Loucy (cell line): ENCODE measurements around the gene DLGAP1.

Source experiments
- H2AFZ ChIP-seq: fragments of 200-600 bp; sonication (generic); 2 replicates; pipeline ENCODE4 v1.6.0; 2016; ENCODE audit warnings: antibody characterized with exemption, mild to moderate bottlenecking, low read length, moderate library complexity
- H3F3A ChIP-seq: fragments of 200-600 bp; 2 replicates; pipeline ENCODE4 v1.6.0; 2016; ENCODE audit warnings: antibody characterized with exemption, low read depth, mild to moderate bottlenecking
- H3K27me3 ChIP-seq: fragments of 200-600 bp; sonication (generic); 2 replicates; pipeline ENCODE4 v1.6.1; 2014; ENCODE audit warnings: low read length, mild to moderate bottlenecking; ENCODE audit not compliant: insufficient read depth, poor library complexity, severe bottlenecking
- H3K36me3 ChIP-seq: fragments of 200-600 bp; sonication (generic); 2 replicates; pipeline ENCODE4 v1.6.1; 2016; ENCODE audit warnings: low read length; ENCODE audit not compliant: insufficient read depth
- H3K4me1 ChIP-seq: fragments of 200-600 bp; sonication (generic); 2 replicates; pipeline ENCODE4 v1.5.1; 2014; ENCODE audit warnings: low read length, mild to moderate bottlenecking; ENCODE audit not compliant: insufficient read depth, poor library complexity, severe bottlenecking
- H3K4me2 ChIP-seq: fragments of 200-600 bp; sonication (generic); 2 replicates; pipeline ENCODE4 v1.6.0; 2014; ENCODE audit warnings: antibody characterized with exemption, low read length, low read depth, mild to moderate bottlenecking; ENCODE audit not compliant: poor library complexity, severe bottlenecking
- H3K4me3 ChIP-seq: fragments of 200-600 bp; sonication (generic); 2 replicates; pipeline ENCODE4 v1.5.1; 2014; ENCODE audit warnings: low read length, mild to moderate bottlenecking, mixed read lengths; ENCODE audit not compliant: poor library complexity, severe bottlenecking
- H3K79me2 ChIP-seq: fragments of 200-600 bp; sonication (generic); 2 replicates; pipeline ENCODE4 v1.6.1; 2014; ENCODE audit warnings: low read length; ENCODE audit not compliant: insufficient read depth
- H3K9ac ChIP-seq: fragments of 200-600 bp; sonication (generic); 2 replicates; pipeline ENCODE4 v1.6.0; 2014; ENCODE audit warnings: mild to moderate bottlenecking, low read depth, low read length, moderate library complexity; ENCODE audit not compliant: poor library complexity, severe bottlenecking
- H3K9me2 ChIP-seq: fragments of 200-600 bp; sonication (generic); replicated peaks from 2 replicates; pipeline ENCODE4 v1.6.1; 2016; ENCODE audit warnings: low read depth, low read length, mixed read lengths
- H3K9me3 ChIP-seq: fragments of 200-600 bp; sonication (generic); 2 replicates; pipeline ENCODE4 v1.6.1; 2014; ENCODE audit warnings: mild to moderate bottlenecking, antibody characterized with exemption, low read length, low read depth; ENCODE audit not compliant: insufficient read depth
- H4K20me1 ChIP-seq: fragments of 200-600 bp; sonication (generic); 2 replicates; pipeline ENCODE4 v1.6.0; 2014; ENCODE audit warnings: antibody characterized with exemption, low read length, mild to moderate bottlenecking; ENCODE audit not compliant: insufficient read depth, poor library complexity, severe bottlenecking
- EZH2phosphoT487 ChIP-seq: fragments of 200-600 bp; IDR thresholded peaks from 2 replicates; pipeline ENCODE4 v1.6.1; 2018; ENCODE audit warnings: antibody characterized with exemption, mild to moderate bottlenecking, moderate library complexity, borderline replicate concordance
- TF ChIP-seq, protein P1 (sequence below): fragments of 200-600 bp; sonication (generic); conservative IDR thresholded peaks from 2 replicates; pipeline ENCODE4 v1.5.1; 2014; ENCODE audit warnings: mild to moderate bottlenecking, antibody characterized with exemption, low read length

The DLGAP1 gene

DNA sequence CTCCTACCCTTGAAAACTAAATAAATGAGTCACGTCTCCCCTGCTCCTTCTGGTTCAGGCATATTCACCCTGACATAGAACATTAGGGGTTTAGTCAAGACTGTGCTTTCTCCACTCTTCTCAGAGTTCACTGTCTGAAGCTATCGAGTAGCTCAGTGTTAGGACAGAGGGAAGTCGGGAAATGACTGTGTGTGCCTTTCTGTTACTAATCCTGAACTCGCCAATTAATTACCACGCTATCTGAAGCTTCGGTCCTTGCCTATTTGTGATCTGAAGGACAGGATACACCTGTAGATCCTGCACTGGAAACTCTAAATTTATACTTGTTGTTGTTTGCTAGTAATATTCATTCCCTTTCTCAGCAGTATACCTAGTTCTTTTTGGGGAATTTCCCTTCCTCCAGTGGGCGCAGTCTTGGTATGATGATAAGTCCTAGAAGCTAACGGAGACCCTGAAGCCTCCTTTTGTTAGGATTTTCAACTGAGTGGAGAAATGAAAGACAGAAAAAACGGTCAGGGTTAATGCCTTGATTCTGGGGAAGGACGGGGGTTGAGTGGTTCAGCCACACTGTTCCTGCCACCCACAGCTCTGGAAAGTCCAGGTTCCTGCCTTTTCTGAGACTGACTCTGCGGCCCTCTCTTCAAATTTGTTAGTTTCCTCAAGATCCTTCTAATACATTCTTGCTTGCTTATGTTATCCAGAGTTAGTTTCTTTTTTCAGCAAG lies 218.0 kb downstream of the DLGAP1 start:
- Histone ChIP-seq H3K9me3 (no peaks in the 10 kb centered on the region), H4K20me1 (no peaks in the 10 kb centered on the region), H3F3A (no peaks in the 10 kb centered on the region), H3K4me2 (no peak overlapping the region), H3K4me3 (no peak overlapping the region), H3K27me3 (no peaks in the 10 kb centered on the region), H3K9me2 (no peaks in the 10 kb centered on the region), H3K36me3 (no peaks in the 10 kb centered on the region), H3K4me1 (no peaks in the 10 kb centered on the region), H3K79me2 (no peaks in the 10 kb centered on the region), H2AFZ (no peak overlapping the region), H3K9ac (no peak overlapping the region)
- TF ChIP-seq, protein P1, sequence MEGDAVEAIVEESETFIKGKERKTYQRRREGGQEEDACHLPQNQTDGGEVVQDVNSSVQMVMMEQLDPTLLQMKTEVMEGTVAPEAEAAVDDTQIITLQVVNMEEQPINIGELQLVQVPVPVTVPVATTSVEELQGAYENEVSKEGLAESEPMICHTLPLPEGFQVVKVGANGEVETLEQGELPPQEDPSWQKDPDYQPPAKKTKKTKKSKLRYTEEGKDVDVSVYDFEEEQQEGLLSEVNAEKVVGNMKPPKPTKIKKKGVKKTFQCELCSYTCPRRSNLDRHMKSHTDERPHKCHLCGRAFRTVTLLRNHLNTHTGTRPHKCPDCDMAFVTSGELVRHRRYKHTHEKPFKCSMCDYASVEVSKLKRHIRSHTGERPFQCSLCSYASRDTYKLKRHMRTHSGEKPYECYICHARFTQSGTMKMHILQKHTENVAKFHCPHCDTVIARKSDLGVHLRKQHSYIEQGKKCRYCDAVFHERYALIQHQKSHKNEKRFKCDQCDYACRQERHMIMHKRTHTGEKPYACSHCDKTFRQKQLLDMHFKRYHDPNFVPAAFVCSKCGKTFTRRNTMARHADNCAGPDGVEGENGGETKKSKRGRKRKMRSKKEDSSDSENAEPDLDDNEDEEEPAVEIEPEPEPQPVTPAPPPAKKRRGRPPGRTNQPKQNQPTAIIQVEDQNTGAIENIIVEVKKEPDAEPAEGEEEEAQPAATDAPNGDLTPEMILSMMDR = no peak
- no peak for TF ChIP-seq EZH2phosphoT487

DNA sequence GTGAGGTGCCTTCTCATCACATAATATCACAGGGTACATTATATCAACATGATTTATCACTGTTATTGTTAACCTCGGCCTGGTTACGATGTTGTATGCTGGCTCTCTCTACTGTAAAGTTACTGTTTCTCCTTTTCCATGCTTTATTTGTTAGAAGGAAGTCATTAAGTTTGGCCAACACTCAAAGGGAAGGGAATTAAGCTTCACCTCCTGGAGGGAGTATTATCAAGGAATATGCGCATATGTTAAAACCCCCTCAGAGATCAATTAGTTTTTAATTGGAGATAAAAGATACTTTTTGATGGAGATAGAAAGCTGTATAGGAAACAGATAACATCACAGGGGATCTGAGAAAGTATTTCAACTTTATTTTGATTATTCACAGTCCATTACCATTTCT lies 221.6 kb downstream of the DLGAP1 start:
- TF ChIP-seq, protein P1 = no peak
- TF ChIP-seq EZH2phosphoT487 = no peak
- H3K79me2 ChIP-seq = no peaks in the 10 kb centered on the region
- no peak overlapping the region for H3K4me2 ChIP-seq
- no peaks in the 10 kb centered on the region for H4K20me1 ChIP-seq
- no peaks in the 10 kb centered on the region for H3K27me3 ChIP-seq
- no peak overlapping the region for H2AFZ ChIP-seq
- no peak overlapping the region for H3K4me3 ChIP-seq
- H3K9me2 ChIP-seq = no peaks in the 10 kb centered on the region
- H3F3A ChIP-seq = no peaks in the 10 kb centered on the region
- no peaks in the 10 kb centered on the region for H3K4me1 ChIP-seq
- no peaks in the 10 kb centered on the region for H3K36me3 ChIP-seq
- no peak overlapping the region for H3K9ac ChIP-seq
- no peaks in the 10 kb centered on the region for H3K9me3 ChIP-seq

DNA sequence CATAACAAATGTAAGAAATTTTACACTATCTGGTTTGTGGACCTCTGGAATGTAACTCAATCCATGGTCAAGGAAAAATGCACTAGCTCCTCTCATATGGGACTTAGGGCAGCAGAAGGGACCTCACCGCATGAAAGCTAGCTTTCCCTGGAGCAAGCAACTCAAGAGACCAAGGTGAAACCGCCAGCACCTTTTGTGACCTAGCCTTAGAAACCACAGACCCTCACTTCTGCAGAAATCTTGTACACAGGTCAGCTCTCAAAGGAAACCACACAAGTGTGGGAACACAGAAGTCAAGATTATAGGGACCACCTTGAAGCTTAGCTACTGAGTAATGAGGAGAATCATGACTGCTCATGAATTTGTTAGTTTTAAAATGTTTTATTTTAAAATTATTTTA lies 222.5 kb downstream of the DLGAP1 start:
- Histone ChIP-seq H3F3A (no peaks in the 10 kb centered on the region), H3K4me2 (no peak overlapping the region), H3K4me1 (no peaks in the 10 kb centered on the region), H3K27me3 (no peaks in the 10 kb centered on the region), H3K36me3 (no peaks in the 10 kb centered on the region), H3K9ac (no peak overlapping the region), H3K4me3 (no peak overlapping the region), H3K9me3 (no peaks in the 10 kb centered on the region), H4K20me1 (no peaks in the 10 kb centered on the region), H2AFZ (no peak overlapping the region), H3K79me2 (no peaks in the 10 kb centered on the region), H3K9me2 (no peaks in the 10 kb centered on the region)
- no peak for TF ChIP-seq EZH2phosphoT487
- TF ChIP-seq, protein P1 = no peak
